Spleen (tissue), 7 donors: ENCODE measurements around the gene LYRM1.

ENCODE experiments used
- CTCF ChIP-seq, 11 experiments: fragments of 200-600 bp in 7 of 11; fragments of 450-650 bp in 4 of 11; sonication (generic) in 4 of 11; IDR thresholded peaks in 8 of 11; conservative IDR thresholded peaks in 3 of 11; 1 replicate in 7 of 11; 2 replicates in 4 of 11; pipeline versions ENCODE4 v1.4.0 to v1.8.0; 2016 to 2021; ENCODE audit warnings: antibody characterized with exemption in 11 of 11, inconsistent platforms in 4 of 11, mild to moderate bottlenecking in 1 of 11
- POLR2A ChIP-seq, 3 donors: fragments of 450-650 bp; IDR thresholded peaks; one replicate each; pipeline ENCODE4 v1.5.1; 2017; ENCODE audit warnings: antibody characterized with exemption in 3 of 3, mild to moderate bottlenecking in 1 of 3
- POLR2AphosphoS5 ChIP-seq, 3 donors: sonication (generic); formaldehyde crosslinking; IDR thresholded peaks; one replicate each; pipeline ENCODE4 v1.5.1; 2017; ENCODE audit warnings: antibody characterized with exemption in 3 of 3
- donor health status: DM: no; HTN: no; CAD: no; lungs with moderate emphysema.
- donor health status: DM: no; HTN: no; CAD: no.
- donor health status: DM: no; HTN: no; CAD: no.

- TF ChIP-seq CTCF (IDR thresholded peaks at IDR 0.05 in 8 of 11, conservative IDR thresholded peaks at IDR 0.05 in 3 of 11) (no peak), POLR2AphosphoS5 (IDR thresholded peaks at IDR 0.05) (peak in 1 of 3 donors; percentile 47), POLR2A (IDR thresholded peaks at IDR 0.05) (no peak)
Measured at GRCh38 chr16:20910781-20911321, 10.3 kb downstream of the LYRM1 start.
